Raji (cell line): ENCODE measurements around the gene CXCL3.

ENCODE experiments used
- POLR2A ChIP-seq: IDR thresholded peaks from 2 replicates; pipeline ENCODE4 v1.6.1; 2011; ENCODE audit warnings: low read depth, low read length, control low read depth; ENCODE audit not compliant: insufficient read depth

Gene CXCL3

DNA sequence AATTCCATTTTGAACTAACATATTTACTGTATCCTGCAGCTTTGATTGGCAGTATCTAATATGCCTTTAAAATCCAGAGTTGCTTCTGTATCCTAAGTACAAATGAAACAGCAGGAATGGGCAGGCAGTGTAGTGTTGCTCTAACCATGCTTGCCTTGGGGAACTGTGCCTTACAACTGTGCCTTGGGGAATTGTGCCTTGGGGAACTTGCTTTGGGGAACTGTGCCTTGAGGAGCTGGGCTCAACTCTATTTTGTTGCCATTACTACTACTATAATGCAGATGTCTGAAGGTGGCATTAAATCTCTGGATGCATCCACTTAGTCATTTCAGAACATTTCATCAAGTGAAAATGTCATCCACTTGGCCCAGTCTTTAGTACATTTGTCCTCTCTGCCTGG, 6.9 kb downstream of the CXCL3 start:
- no peak for TF ChIP-seq POLR2A

DNA sequence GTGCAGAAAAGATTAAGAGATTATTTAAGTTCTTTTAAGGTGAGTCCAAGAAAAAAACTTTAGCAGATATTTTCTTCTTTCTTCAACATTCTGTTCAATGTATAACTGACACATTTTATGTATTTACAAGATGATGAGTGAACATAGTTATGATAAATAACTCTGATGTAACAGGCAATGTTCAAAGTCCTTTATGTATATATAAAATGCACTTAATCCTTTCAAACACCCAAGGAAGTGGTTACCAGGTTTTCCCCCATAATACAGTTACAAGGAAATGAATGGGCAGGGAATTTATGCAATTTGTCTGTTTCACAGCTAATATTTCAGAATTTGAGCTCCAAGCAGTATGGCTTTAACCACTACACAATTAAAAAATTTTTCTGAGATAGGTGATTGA, 8.2 kb downstream of the CXCL3 start:
- no peak for TF ChIP-seq POLR2A

DNA sequence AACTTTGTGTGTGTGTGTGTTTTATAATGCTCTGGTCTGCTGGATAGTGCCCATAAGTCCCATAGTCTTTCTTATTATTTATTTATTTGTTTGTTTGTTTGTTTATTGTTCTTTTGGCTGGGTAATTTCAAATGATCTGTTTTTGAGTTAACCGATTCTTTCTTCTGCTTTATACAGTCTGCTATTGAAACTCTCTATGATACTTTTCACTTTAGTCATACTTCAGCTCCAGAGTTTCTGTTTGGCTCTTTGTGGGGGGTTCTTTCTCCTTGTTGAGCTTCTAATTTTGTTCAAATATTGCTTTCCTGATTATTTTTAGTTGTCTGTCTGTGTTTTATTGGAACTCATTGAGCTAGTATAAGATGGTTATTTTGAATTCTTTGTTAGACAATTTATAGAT, 10.0 kb downstream of the CXCL3 start:
- no peak for TF ChIP-seq POLR2A

DNA sequence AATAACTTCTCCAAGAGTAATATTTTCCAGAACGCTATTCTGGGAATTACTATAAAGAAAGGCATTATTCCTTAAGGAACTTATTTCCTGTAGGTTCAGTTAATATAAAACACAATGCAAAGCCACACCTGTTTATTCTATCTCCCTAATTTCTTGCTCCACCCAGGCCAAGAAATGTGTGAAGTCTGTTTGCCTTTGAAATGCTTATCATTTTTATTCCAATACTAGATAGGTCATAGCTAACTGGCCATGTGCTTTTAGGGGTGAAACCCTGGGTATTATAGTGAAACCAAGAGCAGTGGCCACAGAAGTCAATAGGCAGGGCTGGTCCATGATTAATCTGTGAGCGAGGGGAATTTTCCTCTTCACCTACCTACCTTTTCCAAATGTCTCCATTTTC, 14.8 kb downstream of the CXCL3 start:
- TF ChIP-seq POLR2A, result no peak

DNA sequence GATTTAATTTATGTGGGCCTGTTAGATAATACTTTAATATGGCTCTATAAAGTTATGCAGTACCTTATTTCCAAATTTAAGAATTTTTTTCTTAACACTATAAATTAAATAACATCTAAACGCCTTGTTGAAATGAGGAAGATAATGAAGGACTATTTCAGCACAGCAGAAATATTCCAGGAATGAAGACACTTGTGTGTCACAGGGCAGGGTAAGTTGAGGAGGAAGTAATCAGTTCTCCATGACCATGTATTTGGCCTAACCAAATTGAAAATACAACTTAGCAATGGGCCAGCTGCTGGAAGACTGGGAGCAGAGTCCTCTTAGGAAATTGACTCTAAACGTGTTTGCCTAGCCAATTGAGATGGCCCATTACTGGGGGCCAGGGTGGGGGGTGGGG, 16.9 kb downstream of the CXCL3 start:
- TF ChIP-seq POLR2A, result no peak

DNA sequence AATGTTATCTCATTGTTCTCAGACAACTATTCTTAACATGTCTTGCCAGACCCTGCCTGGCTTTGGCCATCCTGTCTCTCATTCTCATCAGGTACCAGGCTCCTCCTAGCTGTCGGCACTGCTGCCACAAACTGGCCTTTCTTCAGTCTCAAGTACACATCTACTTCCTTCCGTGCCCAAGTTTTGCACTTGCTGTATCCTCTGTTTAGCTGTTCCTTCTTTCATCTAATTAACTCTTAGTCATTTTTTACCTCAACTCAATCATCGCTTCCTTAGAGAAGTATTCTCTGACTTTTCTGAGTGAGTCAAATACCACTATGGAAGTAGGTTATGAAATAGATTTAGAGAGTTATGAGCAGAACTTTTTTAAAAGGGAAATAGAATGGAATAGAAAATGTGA, 19.7 kb downstream of the CXCL3 start:
- TF ChIP-seq POLR2A, result no peak

DNA sequence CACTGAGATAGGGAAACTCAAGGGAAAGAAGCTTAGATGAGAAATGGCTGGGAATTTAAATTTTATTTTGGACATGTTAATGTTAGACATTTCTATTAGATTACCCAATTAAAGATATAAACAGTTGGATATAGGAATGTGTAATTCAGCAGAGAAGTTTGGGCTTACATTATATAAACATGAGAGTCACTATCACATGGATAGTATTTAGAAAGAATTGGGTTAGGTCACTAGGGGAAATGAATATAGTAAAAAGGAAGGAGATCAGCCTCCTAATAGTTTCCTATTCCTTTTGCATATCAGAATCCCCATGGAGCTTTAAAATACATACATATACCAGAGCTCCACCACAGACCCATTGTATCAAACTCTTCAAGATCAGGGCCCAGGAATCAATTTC, 20.4 kb downstream of the CXCL3 start:
- no peak for TF ChIP-seq POLR2A

DNA sequence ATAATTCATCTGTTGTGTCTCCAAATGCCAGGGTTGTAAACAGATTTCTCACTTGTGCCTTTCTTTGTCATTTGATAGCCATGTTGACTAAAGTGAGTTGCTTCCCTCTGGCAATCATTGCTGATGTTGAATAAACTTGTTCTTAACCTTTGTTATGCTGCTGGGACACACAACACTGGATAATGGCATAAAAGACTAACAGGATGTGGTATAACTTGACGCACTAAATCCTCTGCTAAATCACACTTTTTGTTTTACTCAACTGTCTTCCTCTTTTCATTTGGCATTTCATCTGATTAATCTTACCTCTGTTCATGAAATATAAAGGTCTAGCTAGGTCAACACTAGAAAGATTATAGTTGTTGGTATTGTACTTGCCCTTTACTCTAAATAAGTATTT, 22.4 kb downstream of the CXCL3 start:
- TF ChIP-seq POLR2A, result no peak

DNA sequence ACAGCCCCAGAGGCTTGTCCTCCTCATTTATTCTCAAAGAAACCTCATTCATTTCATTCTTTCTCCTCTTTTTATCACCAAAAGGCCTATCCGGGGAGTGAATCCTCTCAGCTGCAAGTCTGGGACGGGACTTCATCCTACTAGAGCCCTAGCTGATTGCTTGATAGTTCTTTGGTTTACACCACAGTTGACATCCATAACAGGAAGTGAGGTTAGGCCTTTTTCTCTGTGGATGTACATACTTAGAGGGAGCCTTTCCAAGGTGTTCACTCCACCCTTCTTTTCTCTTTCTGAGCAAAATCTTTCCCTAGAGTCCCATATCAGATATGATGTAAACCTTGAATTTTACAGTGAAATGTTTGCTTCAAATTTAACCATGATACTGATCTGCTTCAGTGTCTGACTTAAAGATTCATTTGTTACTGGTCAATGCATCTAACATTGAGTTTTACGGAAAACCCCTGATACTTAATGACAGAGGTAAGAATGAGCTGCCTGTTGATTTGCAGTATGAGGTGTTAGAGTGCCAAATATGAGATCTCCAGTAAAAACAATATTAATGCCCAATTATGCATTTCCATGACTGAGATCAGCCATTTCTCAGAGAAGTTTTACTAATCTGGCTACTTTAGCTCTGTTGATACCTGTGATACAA, 23.2 kb downstream of the CXCL3 start:
- no peak for TF ChIP-seq POLR2A

DNA sequence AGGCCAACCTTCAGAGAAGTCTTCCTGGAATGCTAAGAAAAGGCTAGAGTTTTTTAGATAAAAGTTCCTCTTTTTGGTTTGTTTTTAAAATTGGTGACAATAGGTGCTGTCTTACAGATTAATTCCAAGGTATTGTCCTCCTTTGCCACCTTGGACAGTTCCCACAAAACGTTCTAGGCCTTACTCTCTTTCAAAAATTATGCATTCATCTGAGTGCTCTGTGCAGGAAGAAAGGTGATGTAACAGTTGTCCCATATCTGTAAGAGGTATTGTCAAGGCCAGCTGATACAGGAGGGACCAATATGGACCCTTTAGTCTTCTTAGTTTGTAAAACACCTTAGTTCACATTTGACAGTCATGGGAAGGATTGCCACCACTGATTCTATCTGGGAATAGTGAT, 24.2 kb downstream of the CXCL3 start:
- no peak for TF ChIP-seq POLR2A

DNA sequence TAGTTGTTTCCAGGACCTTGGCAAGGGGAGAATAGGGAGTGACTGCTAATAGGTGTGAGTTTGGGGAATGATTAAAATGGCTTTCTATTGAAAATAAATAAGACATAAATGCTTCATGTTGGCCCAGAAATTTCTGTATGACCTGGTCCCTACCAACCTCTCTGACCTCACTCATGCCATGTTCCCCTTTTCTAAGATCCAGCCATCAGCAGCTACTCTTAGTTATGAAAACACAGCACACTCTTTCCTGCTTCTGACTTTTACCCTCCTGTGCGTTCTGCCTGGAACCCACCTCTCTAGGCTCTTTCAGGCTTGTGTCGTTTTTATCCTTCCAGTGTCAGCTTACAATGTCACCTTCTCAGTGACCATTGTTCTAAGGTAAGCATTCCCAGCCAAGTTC, 25.2 kb downstream of the CXCL3 start:
- TF ChIP-seq POLR2A, result no peak

DNA sequence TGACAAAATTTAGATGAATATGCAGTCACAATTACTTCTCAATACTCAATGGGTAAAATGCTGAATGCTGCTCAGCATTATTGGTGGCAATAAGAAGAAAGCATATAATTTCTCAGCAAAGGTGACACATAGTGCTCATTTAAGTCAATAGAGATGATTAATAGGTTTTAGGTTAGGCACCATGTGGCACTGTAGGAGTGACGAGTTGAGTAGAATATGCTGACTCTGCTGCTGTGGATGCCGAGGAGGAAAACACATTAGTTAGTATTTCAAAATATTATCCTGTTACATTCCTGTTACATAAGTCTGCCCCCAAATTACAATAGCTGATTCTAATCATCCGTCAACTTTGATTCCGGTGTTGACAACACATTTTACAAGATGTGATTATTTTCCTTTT, 26.4 kb downstream of the CXCL3 start:
- TF ChIP-seq POLR2A, result no peak

DNA sequence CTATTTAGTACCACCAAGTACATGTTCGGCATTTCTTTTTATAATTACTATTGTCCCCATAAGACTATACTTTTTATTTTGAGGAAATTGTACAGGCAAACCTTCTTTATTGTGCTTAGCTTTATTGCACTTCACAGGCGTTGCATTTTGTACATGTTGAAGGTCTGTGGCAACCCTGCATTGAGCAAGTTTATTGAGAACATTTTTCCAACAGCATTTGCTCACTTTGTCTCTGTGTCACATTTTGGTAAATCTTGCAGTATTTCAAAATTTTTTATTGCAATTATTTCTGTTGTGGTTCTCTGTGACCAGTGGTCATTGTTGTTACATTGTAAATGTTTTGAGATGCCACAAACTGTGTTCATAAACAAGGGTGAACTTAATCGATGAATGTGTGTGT, 29.2 kb downstream of the CXCL3 start:
- TF ChIP-seq POLR2A, result no peak

DNA sequence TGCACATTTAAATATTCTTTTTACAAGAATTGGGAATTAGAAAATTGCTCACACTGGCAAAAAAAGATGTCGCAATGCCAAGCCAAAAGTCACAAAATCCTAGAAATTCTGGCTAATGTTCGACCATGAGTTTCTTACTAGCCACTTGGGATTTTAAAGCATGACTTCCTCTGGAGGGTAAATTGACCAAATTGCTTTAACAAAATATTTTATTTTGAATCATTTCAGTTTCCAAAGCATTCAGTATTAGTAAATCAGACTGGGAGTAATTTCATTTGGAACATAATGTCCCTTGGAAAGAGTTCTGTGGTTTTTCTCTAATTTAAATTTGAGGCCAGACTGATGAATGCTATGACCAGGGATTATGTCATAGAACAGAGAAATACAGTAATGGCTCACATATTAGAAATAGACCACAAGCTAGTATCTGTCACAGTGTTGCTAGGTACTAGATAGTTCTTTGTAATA, 32.4 kb downstream of the CXCL3 start:
- TF ChIP-seq POLR2A, result no peak

DNA sequence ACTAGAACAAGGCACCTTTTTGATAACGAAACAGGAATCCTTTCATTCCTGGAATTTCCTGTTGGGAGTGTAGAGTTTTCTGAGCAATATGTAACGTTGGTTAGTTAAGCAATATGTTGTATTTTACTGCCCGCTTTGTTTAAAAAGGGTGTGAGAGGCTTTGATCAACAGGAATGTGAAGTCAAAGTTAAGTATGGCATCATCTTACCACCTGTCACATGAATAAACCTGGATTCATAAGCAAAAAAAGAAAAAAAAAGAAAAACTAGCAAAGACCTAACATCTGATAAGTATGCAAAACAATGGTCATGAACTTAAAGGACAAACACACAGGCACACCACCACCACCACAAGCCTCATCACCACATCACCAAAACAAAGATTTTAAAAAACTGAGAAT, 33.0 kb downstream of the CXCL3 start:
- no peak for TF ChIP-seq POLR2A

DNA sequence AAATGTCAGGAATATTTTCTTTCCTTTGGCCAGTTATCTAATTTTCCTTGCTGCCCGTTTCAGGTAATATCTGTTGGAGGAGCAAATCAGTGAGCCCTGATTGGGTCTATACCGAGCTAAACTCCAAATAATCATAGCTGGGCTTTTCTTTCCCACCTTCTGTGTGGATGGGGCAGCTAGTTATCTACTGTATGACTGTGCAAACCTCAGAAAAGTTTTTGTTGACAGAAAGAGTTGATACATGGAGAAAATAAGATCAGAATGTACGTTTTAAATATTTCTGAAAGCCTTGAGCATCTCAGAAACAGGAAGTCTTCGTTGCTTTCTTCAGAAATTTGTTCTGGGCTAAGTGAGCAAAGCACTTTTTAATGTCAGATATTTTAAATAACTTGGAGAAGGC, 33.8 kb downstream of the CXCL3 start:
- TF ChIP-seq POLR2A, result no peak

DNA sequence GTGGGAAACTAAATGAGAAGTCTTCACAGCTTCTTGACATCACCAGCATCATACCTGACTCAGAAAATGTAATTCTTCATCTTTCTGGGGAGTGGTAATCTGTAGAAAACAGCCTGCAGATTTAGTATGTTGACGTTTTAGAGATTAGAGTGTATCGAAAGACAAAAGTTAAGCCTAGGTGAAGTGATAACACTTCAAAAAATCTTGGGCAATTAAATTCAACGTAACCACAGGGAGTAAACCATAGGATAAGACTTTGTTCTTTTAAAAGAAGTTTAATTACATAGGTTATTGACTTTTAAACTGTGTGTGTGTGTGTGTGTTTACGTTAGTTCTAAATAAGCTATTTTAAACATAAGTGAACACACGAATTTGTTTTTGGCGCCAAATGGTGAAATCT, 38.2 kb downstream of the CXCL3 start:
- no peak for TF ChIP-seq POLR2A

DNA sequence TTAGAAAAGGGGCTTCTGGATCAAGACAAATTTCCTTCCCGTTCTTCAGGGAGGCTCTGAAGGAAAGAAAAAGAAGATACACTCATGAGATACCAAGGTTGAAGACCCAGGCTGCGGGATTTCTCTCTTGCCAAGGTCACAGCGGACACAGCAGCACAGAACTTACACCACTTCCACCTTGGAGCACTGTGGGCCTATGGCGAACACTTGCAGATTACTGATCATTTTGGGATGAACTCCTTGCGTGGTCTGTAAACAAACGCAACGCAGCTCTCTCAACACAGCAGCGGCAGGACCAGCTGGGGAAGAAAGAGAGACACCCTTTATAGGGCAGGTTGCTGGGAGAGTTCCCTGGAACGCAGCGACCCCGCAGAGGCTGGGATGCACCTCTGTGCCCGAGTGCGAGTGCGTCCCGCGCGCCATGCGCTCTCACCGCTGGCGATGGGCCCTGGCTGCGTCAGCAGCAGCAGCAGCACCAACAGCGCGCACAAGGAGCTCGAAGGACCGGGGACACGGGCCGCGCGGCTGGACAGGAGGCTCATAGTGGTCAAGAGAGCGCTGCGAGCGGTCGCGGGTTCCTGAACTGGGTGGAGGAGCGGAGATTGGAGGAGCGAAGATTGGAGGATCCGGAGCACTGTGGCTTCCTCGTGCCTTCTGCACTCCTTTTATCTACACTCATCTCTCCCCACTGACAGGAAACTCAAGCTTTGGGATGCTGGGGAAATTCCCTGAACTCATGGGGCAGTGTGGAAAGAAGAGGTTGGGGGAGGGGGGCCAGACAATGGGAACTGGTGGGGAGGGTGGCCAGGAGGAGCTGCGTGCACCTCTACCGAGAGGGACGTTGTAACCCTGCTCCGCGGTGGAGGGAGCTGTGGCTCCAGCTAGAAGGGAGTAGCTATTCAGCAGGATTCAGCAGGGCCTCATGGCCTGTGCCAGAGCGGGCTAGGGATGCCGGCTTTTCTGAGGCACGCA, 40.2 kb downstream of the CXCL3 start, which contains the start of gene CXCL5:
Gene CXCL5 (minus strand): TSS at position 638 of the 972 bp plus-strand sequence. CDS start 96 bp downstream, at position 542.
- no peak for TF ChIP-seq POLR2A
